GOT3 (cell line): ENCODE results near the gene ATP10D.
"Not testable (repeated sequence)": the region's sequence is repeated elsewhere in the genome, so short reads cannot be mapped to it uniquely, and the experiment has no call there.

Source experiments
- DNase-seq: peaks from one replicate; lab custom pipeline; 2025; ENCODE audit warnings: mixed read lengths; lab: John Stamatoyannopoulos, UW

ATP10D gene

DNA sequence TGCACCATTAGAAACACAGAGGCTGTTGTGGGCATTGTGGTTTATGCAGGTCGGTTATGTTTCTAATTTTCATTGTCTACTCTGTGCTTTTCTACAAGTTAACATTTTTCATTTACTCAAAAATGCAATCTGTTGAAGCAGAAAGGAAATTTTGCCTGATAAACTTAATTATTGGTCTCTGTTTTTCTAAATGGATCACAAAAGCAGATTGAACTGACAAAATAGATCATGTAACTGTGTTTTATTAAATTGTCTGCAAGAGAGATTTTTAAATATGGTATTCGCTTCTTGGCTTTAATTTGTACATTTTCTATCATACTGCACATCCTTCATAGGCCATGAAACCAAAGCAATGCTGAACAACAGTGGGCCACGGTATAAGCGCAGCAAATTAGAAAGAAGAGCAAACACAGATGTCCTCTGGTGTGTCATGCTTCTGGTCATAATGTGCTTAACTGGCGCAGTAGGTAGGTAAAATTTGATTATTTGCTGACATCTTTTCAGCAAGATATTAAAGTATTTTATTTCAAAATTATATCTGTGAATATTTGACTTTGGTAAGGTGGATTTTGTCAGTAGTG is 50.6 kb downstream of the ATP10D start:
- DNase-seq = no peak

DNA sequence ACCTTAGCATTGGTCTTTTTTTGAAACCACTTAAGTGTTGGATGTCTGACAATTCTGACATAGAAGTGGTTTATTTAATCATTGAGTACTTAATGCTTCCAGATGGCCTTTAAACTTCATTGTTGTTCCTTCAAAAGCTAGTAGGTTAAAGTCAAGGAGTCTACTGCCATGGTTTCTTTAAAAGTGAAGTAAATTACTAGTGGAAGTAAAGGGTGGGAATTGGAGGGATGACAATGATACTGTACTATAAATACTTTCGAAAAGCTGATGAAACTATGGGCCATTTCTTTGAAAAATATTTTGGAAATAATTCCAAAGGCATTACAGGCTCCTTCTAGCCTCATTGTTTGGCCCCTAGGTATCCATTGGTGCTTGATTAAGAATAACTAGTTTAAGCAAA is 51.9 kb downstream of the ATP10D start:
- no peak for DNase-seq

DNA sequence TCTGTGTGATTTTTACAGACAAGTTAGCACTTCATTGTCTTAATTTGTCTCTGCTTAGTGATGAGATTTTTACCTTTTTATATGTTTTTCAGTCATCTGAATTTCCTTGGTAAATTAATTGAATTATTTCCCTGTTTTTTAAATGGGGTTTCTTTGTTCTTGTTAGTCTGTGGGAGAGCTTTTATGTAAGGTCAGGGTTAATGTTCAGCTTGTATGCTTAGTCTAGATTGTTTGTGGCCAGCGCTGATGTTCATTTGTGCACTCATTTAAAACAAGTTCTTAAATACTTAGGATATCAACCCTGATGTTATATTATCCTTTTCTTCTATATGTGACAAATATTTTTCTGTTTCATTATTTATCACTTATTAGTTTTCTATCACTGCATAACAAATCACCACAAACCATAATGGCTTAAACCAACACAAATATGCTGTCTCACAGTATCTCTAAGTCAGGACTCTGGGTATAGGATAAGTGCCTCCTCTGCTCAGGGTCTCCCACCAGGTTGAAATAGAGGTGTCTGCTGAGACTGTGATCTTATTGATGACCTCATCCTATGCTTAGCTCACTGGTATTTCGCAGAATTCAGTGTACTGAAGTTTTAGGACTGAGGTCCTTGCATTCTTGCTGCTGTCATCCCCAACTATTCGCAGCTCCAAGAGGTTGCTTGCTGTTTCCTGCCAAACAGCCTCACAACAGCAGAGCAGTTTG is 53.2 kb downstream of the ATP10D start:
- DNase-seq = no peak

DNA sequence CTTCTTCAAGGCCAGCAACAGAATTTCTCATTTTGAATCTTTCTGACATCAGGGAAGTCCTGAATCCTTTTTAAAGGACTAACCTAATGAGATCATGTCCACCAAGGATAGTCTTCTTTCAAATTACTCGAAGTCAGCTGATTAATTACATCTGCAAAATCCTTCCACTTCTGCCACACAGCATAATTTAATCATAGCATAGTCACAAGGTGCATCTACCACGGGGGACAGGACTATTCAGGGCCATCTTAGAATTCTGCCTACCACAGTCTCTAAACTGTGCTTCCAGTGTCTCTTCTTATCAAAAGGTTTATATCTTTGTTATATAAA is 53.7 kb downstream of the ATP10D start:
- no peak for DNase-seq

DNA sequence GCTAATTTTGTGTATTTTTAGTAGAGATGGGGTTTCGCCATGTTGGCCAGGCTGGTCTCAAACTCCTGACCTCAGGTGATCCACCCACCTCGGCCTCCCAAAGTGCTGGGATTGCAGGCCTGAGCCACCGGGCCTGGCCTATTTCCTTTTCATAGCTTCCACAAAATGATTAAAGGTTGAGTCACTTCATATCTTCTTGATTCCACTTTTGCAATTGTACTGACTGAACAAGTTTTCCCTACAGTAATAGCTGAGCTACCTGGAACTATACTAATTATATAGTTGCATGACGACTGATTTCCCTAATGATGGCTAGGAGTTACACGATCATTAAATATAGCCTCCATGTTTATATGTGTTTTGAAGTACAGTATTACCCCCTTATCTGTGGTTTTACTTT is 57.6 kb downstream of the ATP10D start:
- not testable (repeated sequence) for DNase-seq

DNA sequence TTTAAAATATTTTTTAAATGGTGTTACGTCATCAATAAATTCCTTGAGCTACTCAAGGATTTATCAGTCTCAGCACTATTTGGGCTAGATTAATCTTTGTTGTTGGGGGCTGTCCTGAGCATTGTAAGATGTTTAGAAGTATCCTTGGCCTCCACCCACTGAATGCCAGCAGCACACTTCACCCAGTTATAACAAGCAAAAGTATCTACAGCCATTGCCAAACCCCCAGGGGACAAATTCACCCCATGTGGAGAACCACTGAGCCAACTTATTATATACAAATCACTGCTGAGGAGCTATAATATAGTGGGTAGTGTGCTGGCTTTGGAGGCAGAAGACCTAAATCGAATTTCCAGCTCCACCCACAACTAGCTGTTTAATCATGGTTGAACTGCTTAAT is 58.3 kb downstream of the ATP10D start:
- DNase-seq = no peak

DNA sequence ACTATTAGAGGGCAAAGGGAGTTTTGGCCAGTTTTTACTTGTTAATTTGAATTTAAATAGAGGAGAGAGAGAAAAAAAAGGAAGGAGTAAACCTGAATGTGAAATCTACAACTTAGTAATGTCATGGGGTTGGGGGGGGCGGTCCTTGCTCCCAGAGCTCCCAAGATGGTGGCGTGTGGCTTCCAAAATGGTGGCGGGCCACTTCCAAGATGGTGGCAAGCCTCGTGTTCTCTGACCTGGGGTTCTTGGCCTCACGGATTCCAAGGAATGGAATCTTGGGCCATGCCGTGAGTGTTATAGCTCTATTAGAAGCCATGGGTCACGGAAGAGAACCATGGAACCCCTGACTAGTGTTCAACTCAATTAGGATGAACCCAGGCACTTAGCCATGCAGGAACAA is 65.3 kb downstream of the ATP10D start:
- not testable (repeated sequence) for DNase-seq

DNA sequence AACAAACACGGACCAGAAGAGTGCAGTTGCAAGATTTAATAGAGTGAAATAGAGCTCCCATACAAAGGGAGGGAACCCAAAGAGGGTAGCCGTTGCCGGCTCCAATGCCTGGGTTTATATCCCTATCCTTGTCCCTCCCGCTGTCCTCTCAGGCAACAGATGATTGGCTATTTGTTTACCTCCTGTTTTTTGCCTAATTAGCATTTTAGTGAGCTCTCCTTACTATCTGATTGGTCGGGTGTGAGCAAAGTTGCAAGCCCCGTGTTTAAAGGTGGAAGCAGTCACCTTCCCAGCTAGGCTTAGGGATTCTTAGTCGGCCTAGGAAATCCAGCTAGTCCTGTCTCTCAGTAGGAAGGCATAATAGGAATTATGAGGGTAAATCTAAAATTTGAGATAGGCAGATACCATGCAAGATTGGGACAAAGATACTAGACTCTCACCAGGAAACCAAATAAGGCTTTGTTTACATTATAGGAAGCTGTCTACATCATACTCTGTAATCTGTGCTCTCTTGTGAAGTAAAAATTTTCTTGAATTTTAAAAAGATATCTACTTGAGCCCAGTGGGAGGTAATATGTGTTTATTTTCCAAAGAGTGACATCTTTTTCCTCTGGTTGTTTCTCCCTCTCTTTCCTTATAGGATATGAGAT is 65.9 kb downstream of the ATP10D start:
- no peak for DNase-seq

DNA sequence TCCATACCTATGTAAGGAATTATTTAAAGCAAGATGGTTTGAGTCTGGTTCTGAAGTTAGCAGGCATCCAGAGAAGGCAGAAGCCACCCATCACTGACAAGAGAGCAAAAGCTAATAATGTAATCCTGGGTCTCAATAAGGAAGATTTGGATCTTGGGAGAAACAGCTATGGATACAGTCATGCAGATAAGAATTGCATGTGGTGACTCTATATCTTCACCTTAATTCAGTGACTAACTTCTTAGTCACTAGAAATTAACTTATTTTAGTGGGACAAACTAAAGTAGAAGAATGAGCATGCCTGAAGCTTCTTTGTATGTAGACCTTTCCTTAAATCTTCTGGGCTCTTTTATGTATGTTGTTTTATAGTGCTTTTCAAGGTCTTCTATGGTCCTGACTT is 66.6 kb downstream of the ATP10D start:
- no peak for DNase-seq

DNA sequence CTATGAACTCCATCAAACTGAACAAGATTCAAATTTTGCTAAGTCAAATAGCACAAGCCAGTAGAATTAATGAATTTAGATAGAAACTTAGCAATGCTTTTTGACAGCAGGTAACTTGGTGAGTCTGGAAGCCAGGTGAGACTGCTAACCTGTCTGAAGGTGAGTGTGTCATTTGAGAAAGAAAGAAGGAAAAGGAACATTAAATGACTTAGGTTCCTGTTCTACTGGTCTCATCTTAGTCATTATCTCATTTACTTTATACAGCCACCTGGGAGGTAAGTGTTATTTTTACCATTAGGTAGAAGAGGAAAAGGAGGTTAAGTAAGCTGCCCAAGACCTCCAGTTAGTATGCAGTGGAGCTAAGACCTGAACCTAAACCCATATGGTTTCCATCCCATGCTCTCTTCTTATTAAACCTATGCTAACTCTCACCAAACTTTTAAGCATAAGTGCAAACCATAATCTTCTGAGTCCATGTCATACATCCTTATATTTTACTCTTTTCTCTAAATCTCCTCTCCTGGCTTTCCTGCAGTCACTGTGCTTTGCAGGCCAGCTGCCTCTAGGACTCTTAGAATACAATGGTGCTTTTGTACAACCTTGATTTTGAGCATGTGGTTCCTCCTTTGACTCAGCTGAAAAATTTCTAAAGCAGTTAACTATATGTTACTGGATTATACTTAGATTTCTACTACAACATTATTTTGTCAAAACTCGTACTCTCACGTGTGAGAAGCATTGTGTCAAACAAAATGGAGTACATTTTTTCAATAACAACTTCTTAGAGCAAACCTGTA is 68.5 kb downstream of the ATP10D start:
- DNase-seq = no peak

DNA sequence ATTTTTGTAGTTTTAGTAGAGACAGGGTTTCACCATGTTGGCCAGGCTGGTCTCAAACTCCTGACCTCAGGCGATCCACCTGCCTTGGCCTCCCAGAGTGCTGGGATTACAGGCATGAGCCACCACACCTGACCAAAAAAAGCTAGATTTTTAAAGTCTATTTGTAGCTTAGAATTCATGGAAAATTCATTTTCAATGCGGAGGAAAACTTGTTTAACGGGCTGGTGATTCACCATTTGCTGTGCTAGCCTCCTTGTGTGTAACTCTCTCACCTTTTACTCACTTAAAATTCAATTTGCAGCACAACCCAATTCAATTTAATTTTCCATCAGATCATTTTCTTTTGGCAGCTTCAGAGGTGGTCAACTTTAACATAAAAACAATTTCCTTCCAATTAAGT is 70.8 kb downstream of the ATP10D start:
- not testable (repeated sequence) for DNase-seq

DNA sequence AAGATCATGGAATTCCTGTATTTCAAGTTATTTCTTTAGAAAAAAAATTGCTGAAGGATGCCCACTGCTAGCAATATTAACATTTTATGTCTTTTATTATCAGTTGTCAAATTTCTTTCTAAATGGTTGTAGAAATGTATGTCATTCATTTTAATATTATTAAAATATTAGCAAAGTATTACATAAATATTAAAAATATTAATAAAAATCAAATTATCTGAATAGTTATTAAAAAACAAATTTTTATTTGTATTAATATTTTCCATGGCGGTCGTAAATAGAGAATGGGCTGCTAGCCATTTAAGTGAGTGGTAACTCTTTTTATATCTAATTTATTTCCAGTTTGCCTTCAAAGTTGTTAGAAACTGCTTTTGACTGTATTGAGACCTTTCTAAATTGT is 72.2 kb downstream of the ATP10D start:
- no peak for DNase-seq

DNA sequence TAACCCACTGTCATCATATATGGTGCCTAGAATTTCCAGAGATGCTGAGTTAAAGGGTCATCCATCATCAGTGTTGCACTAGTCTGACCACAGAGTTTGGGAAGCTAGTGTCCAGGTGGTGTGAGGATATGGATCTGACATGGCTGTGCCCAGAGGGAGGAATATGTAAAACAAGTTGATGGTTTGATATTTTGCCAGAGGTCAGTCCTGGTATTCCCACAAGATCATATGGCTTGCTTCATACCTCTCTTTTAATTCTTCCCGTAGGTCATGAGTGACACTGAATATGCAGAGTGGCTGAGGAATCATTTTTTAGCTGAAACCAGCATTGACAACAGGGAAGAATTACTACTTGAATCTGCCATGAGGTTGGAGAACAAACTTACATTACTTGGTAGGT is 75.6 kb downstream of the ATP10D start:
- no peak for DNase-seq

DNA sequence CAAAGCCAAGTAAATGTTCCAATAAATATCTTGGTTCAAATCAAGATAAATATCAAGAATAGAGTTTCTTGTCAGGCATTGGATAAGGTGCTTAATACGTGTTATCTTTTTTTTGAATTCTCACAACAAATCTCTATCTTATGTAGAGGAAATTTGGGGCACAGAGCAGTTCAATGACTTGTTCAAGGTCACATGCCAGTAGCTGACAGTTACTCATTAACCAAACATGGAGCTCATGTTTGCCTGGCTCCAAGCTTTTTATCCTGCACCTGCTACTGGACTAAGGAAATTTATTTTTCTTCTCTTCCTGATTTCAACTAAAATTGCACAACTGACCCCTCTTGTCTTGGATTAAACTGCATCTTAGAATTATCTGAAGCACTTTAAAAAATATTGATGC is 76.3 kb downstream of the ATP10D start:
- no peak for DNase-seq

DNA sequence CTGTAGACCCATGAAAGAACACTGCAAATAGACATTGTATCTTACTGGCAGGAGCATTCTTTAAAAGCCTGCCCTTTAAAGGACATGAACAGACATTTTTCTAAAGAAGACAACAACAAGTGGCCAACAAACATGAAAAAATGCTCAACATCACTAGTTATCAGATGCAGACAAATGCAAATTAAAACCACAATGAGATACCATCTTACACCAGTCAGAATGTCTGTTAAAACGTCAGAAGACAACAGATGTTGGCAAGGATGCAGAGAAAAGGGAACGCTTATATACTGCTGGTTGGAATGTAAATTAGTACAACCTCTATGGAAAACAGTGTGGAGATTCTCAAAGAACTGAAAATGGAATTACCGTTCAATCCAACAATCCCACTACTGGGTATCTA is 77.2 kb downstream of the ATP10D start:
- no peak for DNase-seq

DNA sequence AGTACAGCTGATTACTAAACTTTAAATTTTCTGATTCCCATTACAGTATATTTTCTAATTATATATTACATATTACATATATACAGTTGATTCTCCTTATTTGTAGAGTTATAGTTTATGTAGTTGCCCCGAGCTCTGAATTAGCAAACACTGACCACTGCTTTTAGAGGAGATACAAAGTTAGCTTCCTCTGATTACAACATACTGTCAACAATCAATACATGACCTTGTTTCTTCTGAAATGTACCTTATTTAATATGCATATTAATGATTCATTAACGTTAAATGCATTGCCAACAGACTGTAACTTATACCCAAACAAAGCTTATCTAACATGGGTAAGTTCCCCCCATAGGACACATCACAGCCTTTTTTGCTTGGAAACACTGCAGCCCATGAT is 81.5 kb downstream of the ATP10D start:
- DNase-seq = no peak

DNA sequence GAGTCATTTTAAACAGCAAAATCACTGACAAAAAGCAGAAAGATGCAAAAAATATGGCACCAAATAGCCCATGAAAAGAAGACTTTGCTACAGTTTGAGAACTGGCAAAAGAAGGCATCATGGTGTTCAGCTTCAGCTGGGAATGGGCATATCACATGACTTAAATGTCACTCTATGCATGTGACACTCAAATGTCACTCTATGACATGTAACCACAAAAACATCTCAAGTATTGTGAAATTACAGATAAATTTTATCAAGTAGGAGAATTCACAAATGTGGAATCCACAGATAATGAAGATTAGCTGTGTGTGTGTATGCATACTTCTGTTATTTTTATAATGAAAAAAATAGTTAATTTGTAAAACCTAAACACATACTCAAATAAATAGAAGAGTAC is 81.9 kb downstream of the ATP10D start:
- no peak for DNase-seq

DNA sequence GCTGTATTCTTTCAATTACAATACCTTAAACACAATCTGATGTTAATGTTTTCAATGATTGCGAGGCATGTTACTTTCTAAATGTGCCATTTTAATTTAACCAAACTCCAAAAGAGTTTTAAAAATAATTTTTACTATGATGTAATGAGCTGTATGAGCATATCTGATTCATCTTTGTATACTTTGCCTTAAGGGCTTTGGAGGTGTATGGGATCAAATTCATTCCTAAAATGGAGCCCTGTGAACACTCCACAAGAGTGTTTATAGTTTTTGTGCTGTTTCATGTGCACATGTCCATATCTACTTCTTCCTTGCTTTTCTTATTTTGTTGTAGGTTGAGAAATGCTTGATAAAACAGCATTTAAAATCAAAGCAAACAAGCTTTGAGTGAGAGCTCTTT is 82.4 kb downstream of the ATP10D start:
- DNase-seq = no peak

DNA sequence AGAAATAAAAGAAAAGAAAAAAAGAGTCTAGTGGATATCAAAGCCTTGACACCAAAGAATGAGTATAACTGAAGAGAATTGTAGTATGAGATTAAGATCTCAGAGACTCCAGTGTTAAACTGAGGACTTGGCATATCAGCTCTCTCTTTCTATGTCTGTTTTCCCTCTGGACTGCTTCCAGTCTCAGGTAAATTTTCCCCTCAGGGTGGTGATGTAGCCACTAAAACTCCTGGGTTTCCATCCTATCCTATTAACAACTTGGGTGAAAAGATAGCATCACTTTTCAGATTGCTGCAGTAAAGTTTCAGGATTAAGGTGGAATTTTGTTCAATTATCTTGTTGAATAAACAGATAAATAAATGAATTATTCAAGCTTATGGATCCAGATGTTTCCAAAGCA is 85.7 kb downstream of the ATP10D start:
- DNase-seq = no peak

DNA sequence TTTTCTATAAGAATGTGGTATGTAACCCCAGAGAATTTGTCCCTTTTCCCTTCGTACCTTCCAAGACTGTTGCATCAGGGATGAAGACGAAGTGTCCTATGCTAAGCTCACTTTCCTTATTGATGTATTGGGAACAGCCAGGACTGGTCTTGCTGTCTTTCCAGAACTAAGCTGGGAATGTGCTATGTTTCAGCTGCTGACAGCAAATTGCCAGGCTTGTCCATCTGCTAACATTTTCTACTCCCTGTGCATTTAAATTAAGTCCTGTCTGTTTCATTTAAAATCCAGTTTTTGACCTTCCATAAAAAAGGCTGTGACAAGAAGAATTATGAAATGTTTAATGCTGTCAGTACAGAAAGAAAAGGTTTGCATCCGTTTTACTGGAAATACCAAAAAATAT is 87.9 kb downstream of the ATP10D start:
- no peak for DNase-seq

DNA sequence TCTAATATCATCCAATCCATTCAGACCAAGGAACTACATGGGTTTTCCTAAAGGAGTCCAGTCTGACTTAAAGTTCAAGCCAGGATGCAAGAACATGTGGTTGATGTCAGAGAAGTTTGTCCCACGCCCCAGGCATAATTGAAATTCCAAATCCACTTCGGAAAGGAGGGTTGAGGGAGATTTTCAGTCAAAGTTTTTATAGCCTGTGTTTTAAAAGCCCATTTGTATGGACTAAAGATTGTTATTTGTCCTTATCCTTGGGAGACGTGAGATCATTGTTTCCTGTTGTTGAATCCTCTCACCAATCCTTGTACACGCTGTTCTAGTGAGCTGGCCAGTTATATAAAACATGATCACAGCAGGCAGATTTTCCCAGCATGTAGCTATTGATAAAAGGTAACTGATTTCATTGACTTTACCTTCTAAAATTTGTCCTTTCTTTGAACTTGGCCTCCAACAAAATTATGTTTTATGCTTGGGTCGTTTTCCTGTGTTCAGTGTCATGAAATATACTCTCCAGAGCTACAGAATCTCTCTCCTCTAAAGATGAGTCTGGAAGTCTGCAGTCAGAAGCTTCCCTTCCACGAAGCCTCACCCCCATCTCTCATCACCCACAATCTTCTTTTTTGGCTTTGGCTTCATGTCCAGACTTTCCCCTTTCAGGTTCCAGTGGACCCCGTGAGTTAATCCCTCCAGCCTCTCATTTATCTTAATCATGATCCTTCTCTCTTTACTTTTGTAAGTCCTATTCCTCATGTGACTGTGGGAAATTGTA is 92.9 kb downstream of the ATP10D start:
- no peak for DNase-seq

DNA sequence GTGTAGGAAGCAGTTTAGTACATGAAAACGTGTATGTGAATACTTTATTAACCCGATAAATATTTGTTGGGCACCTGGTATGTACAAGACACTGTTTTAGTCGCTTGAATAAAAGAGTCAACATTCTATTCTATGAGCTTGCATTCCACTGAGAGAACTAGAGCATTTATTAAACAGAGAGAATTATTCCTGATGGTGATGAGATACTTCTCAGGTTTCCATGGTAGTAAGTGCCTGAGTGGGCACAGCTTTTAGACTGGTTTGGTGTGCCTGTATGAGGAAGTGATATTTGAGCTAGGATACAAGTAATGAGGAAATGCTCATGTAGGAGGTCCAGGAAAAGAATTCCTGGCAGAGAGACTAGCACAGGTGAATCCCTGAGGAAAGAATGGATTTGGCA is 94.2 kb downstream of the ATP10D start:
- no peak for DNase-seq
